ENCODE results near the gene VPS16.

Gene VPS16

GRCh38 chr20:2840138-2840966 lies at the start of gene VPS16, which contains the start of gene PCED1A:
VPS16 (plus strand) TSS chr20:2840745; CDS start chr20:2840775, 30 bp downstream.
PCED1A (minus strand) TSS chr20:2840655; CDS start chr20:2839912, 743 bp downstream.
- in situ Hi-C loops (cut with MboI; ENCODE audit: low sequenced_read_pairs), result no loop called here

- in situ Hi-C loops (cut with MboI; ENCODE audit: low sequenced_read_pairs), result no loop called here
Measured at GRCh38 chr20:2793471-2793870, 47.1 kb upstream of the VPS16 start.

GRCh38 chr20:2794202-2794748 lies 46.3 kb upstream of the VPS16 start:
- in situ Hi-C loops (cut with MboI; ENCODE audit: low sequenced_read_pairs), result no loop called here

- in situ Hi-C loops (cut with MboI; ENCODE audit: low sequenced_read_pairs), result no loop called here
Measured at GRCh38 chr20:2794866-2795447, 45.6 kb upstream of the VPS16 start.

- in situ Hi-C loops (cut with MboI; ENCODE audit: low sequenced_read_pairs), result no loop called here
Measured at GRCh38 chr20:2795451-2795850, 45.1 kb upstream of the VPS16 start.

GRCh38 chr20:2796011-2796660 lies 44.4 kb upstream of the VPS16 start:
- in situ Hi-C loops (cut with MboI; ENCODE audit: low sequenced_read_pairs), result no loop called here

GRCh38 chr20:2797136-2797983 lies 43.2 kb upstream of the VPS16 start:
- in situ Hi-C loops (cut with MboI; ENCODE audit: low sequenced_read_pairs), result no loop called here

GRCh38 chr20:2798095-2798805 lies 42.3 kb upstream of the VPS16 start:
- in situ Hi-C loops (cut with MboI; ENCODE audit: low sequenced_read_pairs), result no loop called here

- in situ Hi-C loops (cut with MboI; ENCODE audit: low sequenced_read_pairs), result no loop called here
Measured at GRCh38 chr20:2798814-2799213, 41.7 kb upstream of the VPS16 start.

- in situ Hi-C loops (cut with MboI; ENCODE audit: low sequenced_read_pairs), result no loop called here
Measured at GRCh38 chr20:2799271-2799670, 41.3 kb upstream of the VPS16 start.

- in situ Hi-C loops (cut with MboI; ENCODE audit: low sequenced_read_pairs), result no loop called here
Measured at GRCh38 chr20:2799688-2800520, 40.6 kb upstream of the VPS16 start.

GRCh38 chr20:2800521-2801285 lies 39.8 kb upstream of the VPS16 start, which contains the start of gene CPXM1:
CPXM1 (minus strand) TSS chr20:2800627; CDS start chr20:2800572, 55 bp downstream.
- in situ Hi-C loops (cut with MboI; ENCODE audit: low sequenced_read_pairs), result no loop called here

GRCh38 chr20:2801286-2801728 lies 39.2 kb upstream of the VPS16 start:
- in situ Hi-C loops (cut with MboI; ENCODE audit: low sequenced_read_pairs), result no loop called here

GRCh38 chr20:2804041-2804828 lies 36.3 kb upstream of the VPS16 start:
- in situ Hi-C loops (cut with MboI; ENCODE audit: low sequenced_read_pairs), result no loop called here

GRCh38 chr20:2804852-2805688 lies 35.5 kb upstream of the VPS16 start:
- in situ Hi-C loops (cut with MboI; ENCODE audit: low sequenced_read_pairs), result no loop called here

GRCh38 chr20:2805689-2806350 lies 34.7 kb upstream of the VPS16 start:
- in situ Hi-C loops (cut with MboI; ENCODE audit: low sequenced_read_pairs), result no loop called here
